ENCODE results near the gene POLR2J.

Gene POLR2J

GRCh38 chr7:102449136-102449535, 29.6 kb downstream of the POLR2J start:
- no peak for TF ChIP-seq CTCF (IDR thresholded peaks at IDR 0.05; ENCODE audit: low read depth, low read length)
- DNase-seq (ENCODE audit: extremely low read depth, low read depth) = no peak

GRCh38 chr7:102447311-102447710, 31.4 kb downstream of the POLR2J start:
- DNase-seq (ENCODE audit: extremely low read depth, low read depth) = no peak
- TF ChIP-seq CTCF (IDR thresholded peaks at IDR 0.05; ENCODE audit: low read depth, low read length) = no peak

- TF ChIP-seq CTCF (IDR thresholded peaks at IDR 0.05; ENCODE audit: low read depth, low read length) = no peak
- no peak for DNase-seq (ENCODE audit: extremely low read depth, low read depth)
These were observed 32.1 kb downstream of the POLR2J start for GRCh38 chr7:102446387-102447156.

GRCh38 chr7:102445674-102446071, 33.0 kb downstream of the POLR2J start:
- no peak for TF ChIP-seq CTCF (IDR thresholded peaks at IDR 0.05; ENCODE audit: low read depth, low read length)
- no peak for DNase-seq (ENCODE audit: extremely low read depth, low read depth)

- TF ChIP-seq CTCF (IDR thresholded peaks at IDR 0.05; ENCODE audit: low read depth, low read length) = no peak
- DNase-seq (ENCODE audit: extremely low read depth, low read depth) = no peak
These were observed 33.6 kb downstream of the POLR2J start for GRCh38 chr7:102444961-102445673.

- DNase-seq (ENCODE audit: extremely low read depth, low read depth) = no peak
- no peak for TF ChIP-seq CTCF (IDR thresholded peaks at IDR 0.05; ENCODE audit: low read depth, low read length)
These were observed 38.5 kb downstream of the POLR2J start for GRCh38 chr7:102439963-102440795.
